Muscle of leg (tissue), 11 donors: ENCODE measurements around the gene FAM124A. TPM values are rescaled to one million over a fixed set of nuclear protein-coding genes. Genes with fewer than 3 reads are reported as not detected.

Source experiments
- DNase-seq: peaks from one replicate; pipeline ENCODE4 v3.0.0; 2013
- H3K27ac ChIP-seq: one replicate; pipeline ENCODE4 v1.5.1; 2013; ENCODE audit warnings: mild to moderate bottlenecking, low read length, control low read depth
- H3K27me3 ChIP-seq: one replicate; pipeline ENCODE4 v1.6.1; 2013; ENCODE audit warnings: low read length; ENCODE audit not compliant: control insufficient read depth, insufficient read depth
- H3K36me3 ChIP-seq: one replicate; pipeline ENCODE4 v1.6.1; 2013; ENCODE audit warnings: low read length; ENCODE audit not compliant: control insufficient read depth, insufficient read depth
- H3K4me1 ChIP-seq: one replicate; pipeline ENCODE4 v1.6.1; 2013; ENCODE audit warnings: low read length; ENCODE audit not compliant: control insufficient read depth, insufficient read depth
- H3K4me3 ChIP-seq: one replicate; pipeline ENCODE4 v1.5.1; 2013; ENCODE audit warnings: low read length, control low read depth
- H3K9me3 ChIP-seq: replicated peaks from 2 replicates; pipeline ENCODE4 v1.6.1; 2013; ENCODE audit warnings: low read depth, low read length; ENCODE audit not compliant: control insufficient read depth
- WGBS: methylation state at CpG from one replicate; pipeline ENCODE4 v1.1.5; 2013; ENCODE audit warnings: missing lambda C conversion rate; ENCODE audit not compliant: insufficient coverage; 5-methylcytosine and 5-hydroxymethylcytosine counted together
- polyA plus RNA-seq, 8 donors: library from polyadenylated mRNA; unstranded; fragments of 120-200 nt; gene quantifications; one replicate each; pipeline versions ENCODE4 v1.2.1 to v1.2.3, GENCODE V29; 2013; ENCODE audit warnings: inconsistent platforms in 1 of 8, low replicate concordance in 1 of 8; ENCODE audit not compliant: insufficient read length in 8 of 8, insufficient read depth in 1 of 8
- total RNA-seq: library from RNA; stranded (reverse); fragments of 120-200 nt; gene quantifications from one replicate; pipeline ENCODE4 v1.2.4, GENCODE V29; 2013

The FAM124A gene
- total and polyA plus RNA-seq, 9 donors, result 1.2 to 2.0 (median 1.6) TPM

GRCh38 chr13:51192348-51192747 is 29.9 kb upstream of the FAM124A start:
- 67% methylated on average over 1 of the region's 1 CpG for WGBS
- Histone ChIP-seq H3K27ac (no peak overlapping the region), H3K4me1 (no peaks in the 10 kb centered on the region), H3K27me3 (no peaks in the 10 kb centered on the region), H3K36me3 (no peaks in the 10 kb centered on the region), H3K4me3 (no peak overlapping the region), H3K9me3 (no peaks in the 10 kb centered on the region)
- no peak for DNase-seq

DNA sequence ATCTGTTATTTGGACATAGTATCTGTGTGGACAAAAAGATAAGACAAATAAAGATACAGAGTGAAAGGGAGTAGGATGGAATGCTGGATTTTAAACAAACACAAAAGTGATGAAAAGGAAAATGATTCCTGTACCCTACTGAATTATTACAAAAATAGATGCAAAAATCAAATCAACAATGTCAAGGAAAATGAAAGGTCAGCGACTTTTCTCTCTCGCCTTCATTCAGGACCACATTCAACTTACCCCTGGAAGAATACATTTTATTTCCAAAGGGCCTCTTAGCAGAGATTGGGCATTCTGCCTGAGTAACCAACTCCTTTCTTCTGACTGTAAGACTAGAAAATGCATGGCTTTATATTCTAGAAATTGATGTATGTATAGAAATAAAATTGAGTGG is 28.8 kb upstream of the FAM124A start:
- no CpG with 5 or more reads among the region's 2 CpGs for whole genome bisulfite sequencing
- Histone ChIP-seq H3K4me1 (no peaks in the 10 kb centered on the region), H3K4me3 (no peak overlapping the region), H3K9me3 (no peaks in the 10 kb centered on the region), H3K27ac (no peak overlapping the region), H3K36me3 (no peaks in the 10 kb centered on the region), H3K27me3 (no peaks in the 10 kb centered on the region)
- no peak for DNase-seq

DNA sequence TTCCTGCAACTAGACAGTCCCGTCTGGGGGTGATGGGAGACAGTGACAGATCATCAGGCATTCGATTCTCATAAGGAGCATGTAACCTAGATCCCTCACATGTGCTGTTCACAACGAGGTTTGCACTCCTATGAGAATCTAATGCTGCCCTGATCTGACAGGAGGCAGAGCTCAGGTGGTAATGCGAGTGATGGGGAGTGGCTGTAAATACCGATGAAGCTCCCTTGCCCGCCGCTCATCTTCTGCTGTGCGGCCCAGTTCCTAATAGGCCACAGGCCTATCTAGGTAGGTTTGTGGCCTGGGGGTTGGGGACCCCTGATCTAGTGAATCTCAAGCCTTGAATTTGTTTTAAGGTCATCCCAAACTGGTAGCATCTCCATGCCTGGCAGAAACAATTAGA is 27.3 kb upstream of the FAM124A start:
- H3K27me3 ChIP-seq, result no peaks in the 10 kb centered on the region
- 90% methylated on average over 7 of the region's 8 CpGs for WGBS
- H3K36me3 ChIP-seq, result no peaks in the 10 kb centered on the region
- H3K4me1 ChIP-seq, result no peaks in the 10 kb centered on the region
- H3K4me3 ChIP-seq, result no peak overlapping the region
- no peaks in the 10 kb centered on the region for H3K9me3 ChIP-seq
- no peak overlapping the region for H3K27ac ChIP-seq
- no peak for DNase-seq

GRCh38 chr13:51201886-51202285 is 20.3 kb upstream of the FAM124A start:
- DNase-seq, result no peak
- no peaks in the 10 kb centered on the region for H3K36me3 ChIP-seq
- WGBS, result no CpG with 5 or more reads among the region's 2 CpGs
- peaks cover 8% of the 10 kb centered on the region for H3K27me3 ChIP-seq
- no peak overlapping the region for H3K27ac ChIP-seq
- H3K4me3 ChIP-seq, result no peak overlapping the region
- no peaks in the 10 kb centered on the region for H3K4me1 ChIP-seq
- H3K9me3 ChIP-seq, result no peaks in the 10 kb centered on the region

DNA sequence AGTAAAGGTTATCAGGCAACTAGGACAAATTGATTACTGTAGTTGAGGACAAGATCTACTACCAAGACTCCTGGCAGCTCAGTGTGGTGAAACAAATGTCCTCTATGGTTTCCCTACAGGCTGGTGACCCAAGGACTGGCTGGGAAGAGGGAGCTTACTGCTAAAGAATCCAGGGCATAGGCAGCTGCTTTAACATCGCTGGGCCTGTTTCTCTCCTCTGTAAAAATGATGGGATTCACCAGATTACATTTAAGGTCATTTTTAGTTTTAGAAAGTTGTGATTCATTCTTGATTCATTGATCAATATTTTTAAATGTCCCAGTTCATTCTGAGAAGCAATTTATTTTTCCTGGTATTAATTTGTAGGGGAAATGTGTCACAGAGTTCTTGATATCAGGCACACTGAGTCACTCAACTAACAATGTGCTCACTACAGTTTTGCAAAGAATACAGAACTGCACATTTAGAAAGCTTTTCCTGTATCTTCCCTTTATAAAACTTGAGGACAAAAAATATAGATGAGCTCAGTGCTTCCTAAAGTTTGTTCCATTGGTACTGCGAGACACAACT is 19.6 kb upstream of the FAM124A start:
- WGBS, result no CpG with 5 or more reads among the region's 2 CpGs
- DNase-seq, result no peak
- H3K4me1 ChIP-seq, result no peaks in the 10 kb centered on the region
- no peaks in the 10 kb centered on the region for H3K9me3 ChIP-seq
- peaks cover 8% of the 10 kb centered on the region for H3K27me3 ChIP-seq
- H3K27ac ChIP-seq, result no peak overlapping the region
- no peak overlapping the region for H3K4me3 ChIP-seq
- H3K36me3 ChIP-seq, result no peaks in the 10 kb centered on the region

DNA sequence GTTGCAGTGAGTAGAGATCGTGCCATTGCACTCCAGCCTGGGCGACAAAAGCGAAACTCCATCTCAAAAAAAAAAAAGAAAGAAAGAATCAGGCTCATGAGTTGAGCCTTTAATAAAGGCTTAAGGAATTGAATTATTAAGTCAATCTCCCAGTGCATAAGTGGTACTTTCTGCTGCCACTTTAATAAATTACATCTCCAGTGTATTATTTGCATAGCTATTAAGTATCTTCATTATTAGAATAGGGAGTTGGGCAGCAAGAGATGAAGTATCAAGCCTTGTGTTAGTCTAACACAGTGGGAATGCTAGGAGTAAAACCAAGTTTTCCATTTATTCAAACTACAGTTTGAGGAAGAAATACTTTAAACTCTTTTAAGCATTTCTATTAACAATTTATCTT is 15.6 kb upstream of the FAM124A start:
- H3K4me1 ChIP-seq, result no peaks in the 10 kb centered on the region
- no peak overlapping the region for H3K4me3 ChIP-seq
- DNase-seq, result no peak
- H3K27me3 ChIP-seq, result peaks cover 15% of the 10 kb centered on the region
- no peaks in the 10 kb centered on the region for H3K36me3 ChIP-seq
- H3K9me3 ChIP-seq, result no peaks in the 10 kb centered on the region
- H3K27ac ChIP-seq, result no peak overlapping the region
- WGBS, result no CpG with 5 or more reads among the region's 3 CpGs

GRCh38 chr13:51207881-51208280 is 14.3 kb upstream of the FAM124A start:
- Histone ChIP-seq H3K4me1 (no peaks in the 10 kb centered on the region), H3K27ac (no peak overlapping the region), H3K4me3 (no peak overlapping the region), H3K36me3 (no peaks in the 10 kb centered on the region), H3K9me3 (no peaks in the 10 kb centered on the region), H3K27me3 (peaks cover 15% of the 10 kb centered on the region)
- WGBS, result 38% methylated on average over 1 of the region's 2 CpGs
- no peak for DNase-seq

GRCh38 chr13:51208716-51209115 is 13.5 kb upstream of the FAM124A start:
- Histone ChIP-seq H3K27me3 (peaks cover 14% of the 10 kb centered on the region), H3K36me3 (no peaks in the 10 kb centered on the region), H3K4me1 (no peaks in the 10 kb centered on the region), H3K27ac (no peak overlapping the region), H3K9me3 (no peaks in the 10 kb centered on the region), H3K4me3 (no peak overlapping the region)
- DNase-seq, result no peak
- WGBS, result 50% methylated on average over 4 of the region's 4 CpGs

DNA sequence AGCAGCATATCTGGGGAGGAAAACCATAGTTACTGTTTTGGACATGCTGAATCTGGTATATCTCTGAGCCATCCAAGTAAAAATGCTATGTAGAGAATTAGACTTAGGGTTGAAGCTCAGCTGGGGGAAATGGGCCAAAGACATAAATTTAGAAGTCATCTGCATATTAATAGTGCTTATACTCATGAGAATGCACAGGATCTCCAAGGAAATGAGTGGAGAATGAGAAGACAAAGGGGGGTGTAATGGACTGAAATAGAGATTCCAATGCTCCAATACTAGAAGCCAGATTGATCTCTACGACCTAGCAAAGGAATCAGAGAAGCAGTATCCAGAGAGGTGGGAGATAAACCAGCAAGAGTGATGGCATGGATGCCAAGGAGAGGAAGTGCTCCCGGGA is 10.3 kb upstream of the FAM124A start:
- Histone ChIP-seq H3K4me1 (no peaks in the 10 kb centered on the region), H3K9me3 (no peaks in the 10 kb centered on the region), H3K36me3 (no peaks in the 10 kb centered on the region), H3K4me3 (no peak overlapping the region), H3K27me3 (peaks cover 10% of the 10 kb centered on the region), H3K27ac (no peak overlapping the region)
- DNase-seq, result no peak
- WGBS, result 60% methylated on average over 1 of the region's 2 CpGs

DNA sequence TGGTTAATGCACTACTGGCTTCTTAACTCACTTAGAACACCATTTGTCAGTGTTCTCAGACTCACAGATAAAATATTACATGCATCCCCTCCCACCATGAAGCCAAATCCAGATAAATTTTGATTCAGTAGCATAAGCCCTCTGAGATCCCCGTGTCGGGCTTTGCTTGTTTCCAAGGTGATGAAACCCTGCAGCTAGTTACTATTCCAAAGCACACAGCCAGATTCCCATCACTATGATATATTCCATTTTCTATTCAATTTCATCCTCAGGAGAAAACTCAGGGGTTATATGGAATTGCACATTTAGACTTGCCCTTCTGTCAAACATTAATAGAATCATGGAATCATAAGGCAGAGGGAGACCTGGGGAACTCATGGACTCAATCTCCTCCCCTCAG is 9.4 kb upstream of the FAM124A start:
- no peak for DNase-seq
- H3K27ac ChIP-seq, result no peak overlapping the region

DNA sequence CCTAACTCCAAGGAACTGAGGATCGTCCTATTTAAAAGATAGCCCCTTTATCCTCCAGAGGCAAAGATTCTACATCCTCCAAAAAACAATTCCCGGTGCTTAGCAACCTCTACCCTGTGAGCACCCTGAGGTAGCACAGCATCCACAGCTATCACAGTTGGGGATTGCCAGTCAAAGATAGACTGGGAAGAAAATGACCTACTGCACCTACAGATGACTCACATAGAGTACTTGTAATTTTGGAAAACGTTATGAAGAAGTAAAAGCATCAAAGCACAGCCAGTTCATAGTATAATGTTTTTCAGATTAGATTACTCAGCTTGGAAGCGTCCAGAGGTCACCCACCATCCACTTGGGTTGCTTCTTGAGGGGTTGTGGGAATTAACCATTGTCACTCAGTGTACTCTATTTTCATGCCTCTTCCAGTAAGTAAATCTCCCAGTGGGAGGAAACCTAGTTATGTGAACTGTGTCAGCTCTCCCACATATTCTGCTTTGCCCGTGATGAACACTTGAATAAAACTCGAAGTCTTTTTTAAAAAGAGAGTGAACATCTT is 8.9 kb upstream of the FAM124A start:
- no peaks in the 10 kb centered on the region for H3K4me1 ChIP-seq
- DNase-seq, result no peak
- no peak overlapping the region for H3K4me3 ChIP-seq
- H3K9me3 ChIP-seq, result no peaks in the 10 kb centered on the region
- H3K27me3 ChIP-seq, result peaks cover 10% of the 10 kb centered on the region
- no peak overlapping the region for H3K27ac ChIP-seq
- H3K36me3 ChIP-seq, result no peaks in the 10 kb centered on the region
- 60% methylated on average over 1 of the region's 6 CpGs for WGBS

More for the DNA sequence above, 9.4 kb upstream of the FAM124A start:
- H3K4me3 ChIP-seq, result no peak overlapping the region
- peaks cover 10% of the 10 kb centered on the region for H3K27me3 ChIP-seq
- no peaks in the 10 kb centered on the region for H3K9me3 ChIP-seq
- no peaks in the 10 kb centered on the region for H3K36me3 ChIP-seq
- 29% methylated on average over 2 of the region's 2 CpGs for WGBS
- H3K4me1 ChIP-seq, result no peaks in the 10 kb centered on the region
